PFSK-1 (cell line): Measurements from ENCODE around the gene SRRM1.

Experiments used
- FOXP2 ChIP-seq: optimal IDR thresholded peaks from 2 replicates; pipeline ENCODE3; 2011; ENCODE audit warnings: borderline replicate concordance, control low read depth, inconsistent platforms; ENCODE audit not compliant: insufficient read depth; ENCODE audit errors: extremely low read length, extremely low read depth
- POLR2AphosphoS5 ChIP-seq: IDR thresholded peaks from 2 replicates; pipeline ENCODE4 v1.6.1; 2012; ENCODE audit warnings: low read depth, mild to moderate bottlenecking, control low read depth, low read length, moderate library complexity
- SIN3A ChIP-seq: IDR thresholded peaks from 2 replicates; pipeline ENCODE4 v1.6.1; 2012; ENCODE audit warnings: mild to moderate bottlenecking, low read length, moderate library complexity, borderline replicate concordance; ENCODE audit not compliant: insufficient read depth
- TAF1 ChIP-seq: IDR thresholded peaks from 2 replicates; pipeline ENCODE4 v1.6.1; 2012; ENCODE audit warnings: low read length, control low read depth, borderline replicate concordance; ENCODE audit not compliant: insufficient read depth
- TF ChIP-seq, protein P1 (sequence below), 2 experiments: IDR thresholded peaks; 2 replicates each; pipeline versions ENCODE4 v1.6.1 to v1.8.0; 2011 to 2012; ENCODE audit warnings: low read depth in 2 of 2, low read length in 2 of 2, control low read depth in 1 of 2, inconsistent platforms in 1 of 2, mild to moderate bottlenecking in 1 of 2, moderate library complexity in 1 of 2; ENCODE audit not compliant: insufficient read depth in 1 of 2

SRRM1 gene

DNA sequence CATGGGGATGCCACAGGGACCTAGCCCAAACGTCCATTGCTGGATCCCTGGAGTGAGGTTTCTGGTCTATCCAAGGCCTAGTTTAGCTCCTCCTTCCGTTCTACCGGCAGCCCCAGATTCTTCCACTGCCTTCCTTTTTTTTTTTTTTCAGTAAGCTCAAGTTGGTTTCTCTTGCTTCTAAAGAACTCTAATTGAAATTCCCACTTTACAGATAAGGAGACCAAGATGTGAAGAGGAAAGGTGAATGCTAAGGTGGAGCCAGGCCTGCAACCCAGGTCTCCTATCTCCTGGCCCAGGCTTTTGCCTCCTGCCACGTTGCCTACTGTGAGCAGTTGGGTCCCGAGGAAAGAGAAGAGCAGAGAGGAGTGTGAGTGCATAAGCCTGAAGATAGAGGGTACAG, 70.6 kb downstream of the SRRM1 start:
- no peak for TF ChIP-seq FOXP2
- TF ChIP-seq TAF1, result no peak
- TF ChIP-seq, protein P1, sequence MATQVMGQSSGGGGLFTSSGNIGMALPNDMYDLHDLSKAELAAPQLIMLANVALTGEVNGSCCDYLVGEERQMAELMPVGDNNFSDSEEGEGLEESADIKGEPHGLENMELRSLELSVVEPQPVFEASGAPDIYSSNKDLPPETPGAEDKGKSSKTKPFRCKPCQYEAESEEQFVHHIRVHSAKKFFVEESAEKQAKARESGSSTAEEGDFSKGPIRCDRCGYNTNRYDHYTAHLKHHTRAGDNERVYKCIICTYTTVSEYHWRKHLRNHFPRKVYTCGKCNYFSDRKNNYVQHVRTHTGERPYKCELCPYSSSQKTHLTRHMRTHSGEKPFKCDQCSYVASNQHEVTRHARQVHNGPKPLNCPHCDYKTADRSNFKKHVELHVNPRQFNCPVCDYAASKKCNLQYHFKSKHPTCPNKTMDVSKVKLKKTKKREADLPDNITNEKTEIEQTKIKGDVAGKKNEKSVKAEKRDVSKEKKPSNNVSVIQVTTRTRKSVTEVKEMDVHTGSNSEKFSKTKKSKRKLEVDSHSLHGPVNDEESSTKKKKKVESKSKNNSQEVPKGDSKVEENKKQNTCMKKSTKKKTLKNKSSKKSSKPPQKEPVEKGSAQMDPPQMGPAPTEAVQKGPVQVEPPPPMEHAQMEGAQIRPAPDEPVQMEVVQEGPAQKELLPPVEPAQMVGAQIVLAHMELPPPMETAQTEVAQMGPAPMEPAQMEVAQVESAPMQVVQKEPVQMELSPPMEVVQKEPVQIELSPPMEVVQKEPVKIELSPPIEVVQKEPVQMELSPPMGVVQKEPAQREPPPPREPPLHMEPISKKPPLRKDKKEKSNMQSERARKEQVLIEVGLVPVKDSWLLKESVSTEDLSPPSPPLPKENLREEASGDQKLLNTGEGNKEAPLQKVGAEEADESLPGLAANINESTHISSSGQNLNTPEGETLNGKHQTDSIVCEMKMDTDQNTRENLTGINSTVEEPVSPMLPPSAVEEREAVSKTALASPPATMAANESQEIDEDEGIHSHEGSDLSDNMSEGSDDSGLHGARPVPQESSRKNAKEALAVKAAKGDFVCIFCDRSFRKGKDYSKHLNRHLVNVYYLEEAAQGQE (IDR thresholded peaks at IDR 0.05; ENCODE audit: insufficient read depth in 1 of 2, low read depth in 2 of 2, low read length in 2 of 2), result no peak
- TF ChIP-seq SIN3A, result no peak
- TF ChIP-seq POLR2AphosphoS5, result no peak

DNA sequence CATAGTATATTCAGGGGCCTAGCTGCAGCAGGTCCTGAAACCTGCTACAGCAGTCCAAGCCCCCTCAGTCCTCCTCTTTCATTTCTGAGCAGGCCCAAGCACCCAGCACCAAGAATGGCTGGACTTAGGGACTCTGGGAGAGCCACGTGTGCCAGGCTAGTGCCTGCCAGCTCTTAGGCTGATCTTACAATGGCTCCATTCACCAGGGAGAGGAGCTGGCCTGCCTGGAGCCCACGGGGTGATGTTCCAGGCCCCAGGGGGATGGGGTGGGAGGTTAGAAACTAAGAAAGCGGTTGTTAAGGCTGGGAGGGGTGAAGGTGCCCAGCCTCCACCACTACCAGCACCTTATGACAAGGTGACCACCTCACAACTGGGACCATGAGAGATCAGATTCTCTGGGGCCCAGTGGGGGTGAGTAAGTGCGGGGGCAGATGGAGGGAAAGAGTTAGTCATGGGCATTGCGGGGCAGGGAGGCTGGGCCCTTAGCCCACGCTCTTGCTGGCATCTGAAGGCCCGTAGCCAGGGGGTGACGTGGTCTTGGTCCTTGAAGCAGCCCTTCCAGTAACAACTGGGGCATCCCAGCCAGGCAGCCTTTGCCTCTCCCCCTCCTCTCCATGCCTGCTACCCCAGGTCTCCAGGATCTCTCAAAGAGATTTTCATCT, 71.9 kb downstream of the SRRM1 start:
- TF ChIP-seq, protein P1 (IDR thresholded peaks at IDR 0.05; ENCODE audit: insufficient read depth in 1 of 2, low read depth in 2 of 2, low read length in 2 of 2), result no peak
- TF ChIP-seq FOXP2, result no peak
- no peak for TF ChIP-seq SIN3A
- no peak for TF ChIP-seq POLR2AphosphoS5
- TF ChIP-seq TAF1, result no peak

DNA sequence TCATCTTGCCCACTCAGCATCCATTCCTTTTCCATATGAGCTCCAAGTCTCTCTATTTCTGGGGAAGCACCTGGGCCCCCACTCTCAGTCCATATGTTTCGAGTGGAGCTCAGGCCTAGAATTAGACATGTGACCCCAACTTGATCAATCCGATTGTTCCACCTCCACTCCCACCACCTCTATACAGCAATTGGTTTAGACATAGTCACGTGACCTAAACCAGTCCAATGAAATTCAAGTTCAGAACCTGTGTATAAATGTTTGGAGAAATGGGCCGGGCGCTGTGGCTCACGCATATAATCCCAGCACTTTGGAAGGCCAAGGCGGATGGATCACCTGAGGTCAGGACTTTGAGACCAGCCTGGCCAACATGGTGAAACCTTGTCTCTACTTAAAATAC, 72.6 kb downstream of the SRRM1 start:
- TF ChIP-seq SIN3A, result no peak
- TF ChIP-seq POLR2AphosphoS5, result no peak
- TF ChIP-seq FOXP2, result no peak
- TF ChIP-seq, protein P1 (IDR thresholded peaks at IDR 0.05; ENCODE audit: insufficient read depth in 1 of 2, low read depth in 2 of 2, low read length in 2 of 2), result no peak
- no peak for TF ChIP-seq TAF1

DNA sequence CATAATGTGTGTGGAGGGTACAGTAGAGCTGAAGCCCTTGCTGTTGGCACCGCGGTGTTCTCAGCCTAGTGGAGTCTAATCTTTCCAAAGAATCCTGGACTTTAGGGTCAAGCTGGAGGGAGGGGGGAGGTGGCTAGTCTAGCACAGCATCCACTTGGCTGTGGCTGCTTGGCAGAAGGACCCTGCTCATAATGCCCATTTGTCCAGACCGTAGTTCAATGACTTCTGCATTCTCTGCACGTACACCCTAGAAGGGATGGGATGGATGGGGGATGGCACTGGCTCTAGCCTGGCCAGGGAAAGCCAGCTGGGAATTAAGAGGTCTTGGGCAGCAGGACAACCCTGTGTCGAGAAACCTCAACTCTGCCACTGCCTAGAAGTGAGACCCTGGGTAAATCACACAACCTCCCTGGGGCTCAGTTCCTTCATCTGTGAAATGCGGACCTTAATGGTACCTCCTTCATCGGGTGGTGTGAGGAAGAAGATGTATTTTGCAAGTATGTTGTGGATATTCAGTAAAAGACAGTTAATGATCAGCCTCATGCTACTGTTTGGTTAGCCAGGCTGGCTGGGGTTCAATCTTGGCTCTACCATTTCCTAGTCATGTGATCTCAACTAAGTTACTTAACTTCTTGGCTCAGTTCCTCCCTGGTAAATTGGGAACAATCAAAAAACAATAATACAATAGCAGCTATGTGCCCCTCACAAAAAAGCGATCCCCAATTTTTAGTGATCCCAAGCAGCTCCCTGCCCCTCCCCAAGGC, 75.0 kb downstream of the SRRM1 start:
- TF ChIP-seq FOXP2 (no peak), POLR2AphosphoS5 (no peak), TAF1 (no peak), SIN3A (no peak)
- TF ChIP-seq, protein P1 (IDR thresholded peaks at IDR 0.05; ENCODE audit: insufficient read depth in 1 of 2, low read depth in 2 of 2, low read length in 2 of 2), result no peak
